PC-3 (cell line): ENCODE measurements around the gene RBM47. TPM values are rescaled to one million over a fixed set of nuclear protein-coding genes. Genes with fewer than 3 reads are reported as not detected.
"Not testable (repeated sequence)": the region's sequence is repeated elsewhere in the genome, so short reads cannot be mapped to it uniquely, and the experiment has no call there.

Experiments
- ATAC-seq: fragments of 200-7000 bp; cut with Tn5 transposase; 2 replicates; pipeline ENCODE4 v1.9.1; 2020; ENCODE audit warnings: mild to moderate bottlenecking, moderate library complexity
- BruUV-seq: library from RNA; stranded (reverse); fragments of 400-500 nt; replicated peaks from 2 replicates; lab custom pipeline; 2021; lab: Mats Ljungman, UMichigan
- CTCF ChIA-PET: fragments of 300-600 bp; sonication (Branson Sonifier 250); formaldehyde crosslinking; loops from one replicate; lab custom pipeline; 2022; ENCODE audit warnings: antibody characterized with exemption; lab: Charles Lee
- POLR2A ChIA-PET: fragments of 300-600 bp; sonication (Branson Sonifier 250); formaldehyde crosslinking; loops from one replicate; lab custom pipeline; 2022; ENCODE audit warnings: antibody characterized with exemption; ENCODE audit not compliant: unreplicated experiment; lab: Charles Lee
- DNase-seq: peaks from one replicate; pipeline ENCODE4 v3.0.0-alpha.2; 2015
- H2AFZ ChIP-seq: fragments of 300-600 bp; sonication (generic); 2 replicates; pipeline ENCODE4 v1.6.0; 2016; ENCODE audit warnings: antibody characterized with exemption, low read length
- H3F3A ChIP-seq: fragments of 300-600 bp; sonication (generic); one replicate; pipeline ENCODE4 v1.6.0; 2017; ENCODE audit warnings: antibody characterized with exemption, low read length, control low read depth, mild to moderate bottlenecking; ENCODE audit not compliant: unreplicated experiment
- H3K27ac ChIP-seq: fragments of 300-600 bp; sonication (generic); 2 replicates; pipeline ENCODE4 v1.5.1; 2016; ENCODE audit warnings: mild to moderate bottlenecking, low read length
- H3K27me3 ChIP-seq: fragments of 300-600 bp; sonication (generic); 2 replicates; pipeline ENCODE4 v1.6.1; 2016; ENCODE audit warnings: low read length, mixed read lengths
- H3K36me3 ChIP-seq: fragments of 300-600 bp; sonication (generic); 2 replicates; pipeline ENCODE4 v1.6.1; 2016; ENCODE audit warnings: low read depth, mixed run types, low read length, mixed read lengths
- H3K4me1 ChIP-seq: fragments of 300-600 bp; sonication (generic); 2 replicates; pipeline ENCODE4 v1.5.1; 2016; ENCODE audit warnings: low read length; ENCODE audit not compliant: insufficient read depth
- H3K4me2 ChIP-seq: fragments of 300-600 bp; sonication (generic); 2 replicates; pipeline ENCODE4 v1.6.0; 2016; ENCODE audit warnings: low read length
- H3K4me3 ChIP-seq: fragments of 300-600 bp; sonication (generic); 2 replicates; pipeline ENCODE4 v1.5.1; 2016; ENCODE audit warnings: mild to moderate bottlenecking, low read length, mixed read lengths
- H3K79me2 ChIP-seq: fragments of 300-600 bp; sonication (generic); 2 replicates; pipeline ENCODE4 v1.6.1; 2017; ENCODE audit warnings: low read length, mixed read lengths
- H3K9ac ChIP-seq: fragments of 300-600 bp; sonication (generic); 2 replicates; pipeline ENCODE4 v1.6.0; 2016; ENCODE audit warnings: mild to moderate bottlenecking, low read length
- H3K9me2 ChIP-seq: fragments of 300-600 bp; sonication (generic); replicated peaks from 2 replicates; pipeline ENCODE4 v1.6.1; 2016; ENCODE audit warnings: mixed run types, low read length, mixed read lengths
- H3K9me3 ChIP-seq: fragments of 300-600 bp; sonication (generic); 2 replicates; pipeline ENCODE4 v1.6.1; 2016; ENCODE audit warnings: low read length, mixed read lengths
- H4K20me1 ChIP-seq: fragments of 300-600 bp; sonication (generic); 2 replicates; pipeline ENCODE4 v1.6.1; 2016; ENCODE audit warnings: low read length, mixed read lengths
- EZH2 ChIP-seq: fragments of 300-600 bp; sonication (generic); IDR thresholded peaks from one replicate; pipeline ENCODE4 v1.6.1; 2017; ENCODE audit warnings: antibody characterized with exemption, mild to moderate bottlenecking, low read length; ENCODE audit not compliant: unreplicated experiment
- EZH2phosphoT487 ChIP-seq: fragments of 300-600 bp; sonication (generic); IDR thresholded peaks from 2 replicates; pipeline ENCODE4 v1.6.1; 2018; ENCODE audit warnings: mild to moderate bottlenecking, antibody characterized with exemption, low read length, borderline replicate concordance
- intact Hi-C: fragments of 100-400 bp; cut with micrococcal nuclease; formaldehyde crosslinking; loops from 2 replicates; pipeline ENCODE4 v1.9.0; 2023
- total RNA-seq: library from RNA; depleted of rRNA; stranded (reverse); fragments of >200 nt; gene quantifications from 2 replicates; pipeline ENCODE4 v1.2.3, GENCODE V29; 2014
- TF ChIP-seq, protein P1 (sequence below): fragments of 300-600 bp; sonication (generic); conservative IDR thresholded peaks from 2 replicates; pipeline ENCODE4 v1.5.1; 2017; ENCODE audit warnings: antibody characterized with exemption, low read depth, mild to moderate bottlenecking, low read length

The RBM47 gene
- total RNA-seq, 1 experiment from 2014 or later = 34.7 TPM

DNA sequence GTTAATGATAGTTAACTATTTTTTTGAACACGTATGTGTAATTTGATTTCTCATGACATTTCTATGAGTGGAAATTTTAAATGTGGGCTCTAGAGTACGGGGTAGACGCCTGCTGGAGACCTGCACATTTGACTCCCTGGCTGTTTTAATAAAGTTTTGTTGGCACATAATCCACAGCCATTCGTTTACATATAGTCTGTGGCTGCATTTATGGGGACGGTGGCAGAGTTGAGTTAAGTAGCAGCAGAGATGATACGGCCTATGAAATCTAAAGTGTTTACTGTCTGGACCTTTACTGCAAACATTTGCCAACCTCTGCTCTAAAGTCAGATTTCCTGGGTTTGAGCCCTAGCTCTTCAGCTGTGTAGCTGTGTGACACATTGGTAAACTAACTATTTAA lies 175.8 kb downstream of the RBM47 start:
- no peak overlapping the region for H2AFZ ChIP-seq
- ChIA-PET CTCF (no interaction called here), POLR2A (interaction anchor here (0.6 kb wide), 1 partner anchor 99 kb away, joined by 6 read pairs; no protein-coding TSS in a partner anchor)
- H3K4me1 ChIP-seq = peaks cover 31% of the 10 kb centered on the region
- no peaks in the 10 kb centered on the region for H3K36me3 ChIP-seq
- no peak overlapping the region for H3K27ac ChIP-seq
- no peak overlapping the region for H3K9ac ChIP-seq
- TF ChIP-seq EZH2 (no peak), EZH2phosphoT487 (no peak)
- TF ChIP-seq, protein P1, sequence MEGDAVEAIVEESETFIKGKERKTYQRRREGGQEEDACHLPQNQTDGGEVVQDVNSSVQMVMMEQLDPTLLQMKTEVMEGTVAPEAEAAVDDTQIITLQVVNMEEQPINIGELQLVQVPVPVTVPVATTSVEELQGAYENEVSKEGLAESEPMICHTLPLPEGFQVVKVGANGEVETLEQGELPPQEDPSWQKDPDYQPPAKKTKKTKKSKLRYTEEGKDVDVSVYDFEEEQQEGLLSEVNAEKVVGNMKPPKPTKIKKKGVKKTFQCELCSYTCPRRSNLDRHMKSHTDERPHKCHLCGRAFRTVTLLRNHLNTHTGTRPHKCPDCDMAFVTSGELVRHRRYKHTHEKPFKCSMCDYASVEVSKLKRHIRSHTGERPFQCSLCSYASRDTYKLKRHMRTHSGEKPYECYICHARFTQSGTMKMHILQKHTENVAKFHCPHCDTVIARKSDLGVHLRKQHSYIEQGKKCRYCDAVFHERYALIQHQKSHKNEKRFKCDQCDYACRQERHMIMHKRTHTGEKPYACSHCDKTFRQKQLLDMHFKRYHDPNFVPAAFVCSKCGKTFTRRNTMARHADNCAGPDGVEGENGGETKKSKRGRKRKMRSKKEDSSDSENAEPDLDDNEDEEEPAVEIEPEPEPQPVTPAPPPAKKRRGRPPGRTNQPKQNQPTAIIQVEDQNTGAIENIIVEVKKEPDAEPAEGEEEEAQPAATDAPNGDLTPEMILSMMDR = no peak
- no peaks in the 10 kb centered on the region for H3K9me2 ChIP-seq
- H3K27me3 ChIP-seq = no peaks in the 10 kb centered on the region
- H3K9me3 ChIP-seq = no peaks in the 10 kb centered on the region
- H4K20me1 ChIP-seq = no peaks in the 10 kb centered on the region
- no TSS peak for BruUV-seq
- no peaks in the 10 kb centered on the region for H3F3A ChIP-seq
- ATAC-seq (no peak), DNase-seq (no peak)
- no peak overlapping the region for H3K4me2 ChIP-seq
- H3K4me3 ChIP-seq = no peak overlapping the region
- intact Hi-C loops = no loop called here
- H3K79me2 ChIP-seq = no peaks in the 10 kb centered on the region

DNA sequence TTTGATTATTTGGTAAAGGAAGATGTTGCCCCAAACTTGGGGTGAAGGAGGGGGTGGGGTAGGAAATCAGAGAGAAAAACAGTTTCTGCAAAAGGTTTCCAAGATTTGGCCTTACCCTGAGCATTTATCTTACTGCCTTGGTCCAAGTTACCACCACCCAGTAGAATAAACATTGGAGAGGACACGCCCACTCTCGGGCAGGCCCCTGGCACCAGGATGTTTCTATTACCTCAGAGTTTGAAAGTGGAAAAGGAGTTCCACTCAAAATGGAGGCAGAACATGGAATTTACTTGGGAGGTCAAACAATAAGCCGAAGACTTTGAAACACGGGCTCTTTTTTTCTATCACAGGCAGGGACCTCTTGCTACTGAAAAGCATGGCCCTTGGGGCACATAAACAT lies 180.8 kb downstream of the RBM47 start:
- POLR2A ChIA-PET = no interaction called here
- Histone ChIP-seq H3K4me1 (peaks cover 12% of the 10 kb centered on the region), H3K4me3 (no peak overlapping the region), H3K36me3 (no peaks in the 10 kb centered on the region), H3K79me2 (no peaks in the 10 kb centered on the region), H3K9me2 (no peaks in the 10 kb centered on the region), H4K20me1 (no peaks in the 10 kb centered on the region), H3K27me3 (no peaks in the 10 kb centered on the region), H3F3A (no peaks in the 10 kb centered on the region), H2AFZ (no peak overlapping the region), H3K9ac (no peak overlapping the region), H3K27ac (0 out of 2 replicates have a peak overlapping the region, but pooled peaks have one; percentile 3), H3K4me2 (no peak overlapping the region), H3K9me3 (no peaks in the 10 kb centered on the region)
- DNase-seq (peak; percentile 15), ATAC-seq (0 out of 2 replicates have a peak, but pooled peaks have one; percentile 40)
- intact Hi-C loops = no loop called here
- no TSS peak for BruUV-seq
- CTCF ChIA-PET = no interaction called here
- TF ChIP-seq EZH2phosphoT487 (no peak), EZH2 (no peak)
- TF ChIP-seq, protein P1 = no peak

DNA sequence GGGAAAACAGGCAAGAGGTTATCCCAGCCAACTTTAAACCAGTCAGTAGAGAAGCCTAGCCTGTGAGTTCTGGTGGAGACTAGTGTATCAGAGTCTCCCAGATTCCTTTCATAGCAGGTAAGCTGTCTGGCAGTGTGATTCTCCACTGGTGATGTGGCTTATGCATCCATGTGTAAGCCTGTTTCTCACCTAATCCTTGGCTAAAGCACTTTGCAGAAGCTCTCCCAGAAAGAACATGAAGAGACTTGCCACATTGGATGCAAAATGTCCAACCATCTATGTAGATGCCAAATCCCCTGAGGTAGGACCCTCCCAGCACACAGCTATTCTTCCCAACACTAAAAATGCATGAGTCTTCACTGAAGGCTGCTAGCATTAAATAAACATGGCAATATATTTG lies 182.8 kb downstream of the RBM47 start:
- CTCF ChIA-PET = no interaction called here

DNA sequence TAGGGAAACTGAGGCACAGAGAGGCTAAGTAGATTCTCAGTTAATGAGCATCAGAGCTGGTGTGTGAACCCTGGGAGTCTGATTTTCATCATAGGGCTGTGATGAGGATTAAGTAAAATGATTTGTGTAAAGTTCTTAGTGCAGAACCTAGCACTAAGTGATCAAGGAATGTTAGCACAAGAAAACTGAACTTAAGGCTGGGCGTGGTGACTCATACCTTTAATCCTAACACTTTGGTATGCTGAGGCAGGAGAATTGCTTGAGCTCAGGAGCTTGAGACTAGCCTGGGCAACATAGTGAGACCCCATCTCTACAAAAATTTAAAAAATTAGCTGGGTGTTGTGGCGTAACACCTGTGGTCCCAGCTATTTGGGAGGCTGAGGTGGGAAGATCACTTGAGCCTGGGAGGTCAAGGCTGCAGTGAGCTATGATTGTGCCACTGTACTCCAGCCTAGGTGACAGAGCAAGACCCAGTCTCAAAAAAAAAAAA lies 183.4 kb downstream of the RBM47 start:
- ATAC-seq, intact Hi-C loops, H3K9ac ChIP-seq, H3K27ac ChIP-seq, H3K36me3 ChIP-seq, H3F3A ChIP-seq, H3K79me2 ChIP-seq, POLR2A ChIA-PET, DNase-seq, H3K9me2 ChIP-seq, H3K4me2 ChIP-seq, BruUV-seq, H3K4me3 ChIP-seq, H3K9me3 ChIP-seq, H3K27me3 ChIP-seq, H2AFZ ChIP-seq, H4K20me1 ChIP-seq: not testable (repeated sequence)
- H3K4me1 ChIP-seq = peaks cover 12% of the 10 kb centered on the region
- CTCF ChIA-PET = interaction anchor here (0.6 kb wide), 1 partner anchor 105 kb away, joined by 3 read pairs; no protein-coding TSS in a partner anchor

More for the DNA sequence above, 182.8 kb downstream of the RBM47 start:
- Histone ChIP-seq H3K9me2 (no peaks in the 10 kb centered on the region), H3F3A (no peaks in the 10 kb centered on the region), H2AFZ (no peak overlapping the region), H3K27ac (no peak overlapping the region), H3K9ac (no peak overlapping the region), H3K9me3 (no peaks in the 10 kb centered on the region), H3K27me3 (no peaks in the 10 kb centered on the region), H3K79me2 (no peaks in the 10 kb centered on the region), H3K4me3 (no peak overlapping the region), H3K4me1 (peaks cover 12% of the 10 kb centered on the region), H3K4me2 (no peak overlapping the region), H4K20me1 (no peaks in the 10 kb centered on the region), H3K36me3 (no peaks in the 10 kb centered on the region)
- no peak for ATAC-seq
- DNase-seq = peak; percentile 14
- intact Hi-C loops = no loop called here
- POLR2A ChIA-PET = interaction anchor here (0.6 kb wide), 1 partner anchor 79 kb away, joined by 5 read pairs; no protein-coding TSS in a partner anchor
- BruUV-seq = no TSS peak
- no peak for TF ChIP-seq EZH2
